A549 (cell line): Measurements from ENCODE around the gene LLGL2.

ENCODE experiments used
- CEBPB ChIP-seq, 2 experiments: fragments of >200 bp in 1 of 2; sonication (Bioruptor Twin) in 1 of 2; formaldehyde crosslinking in 1 of 2; IDR thresholded peaks; 2 replicates each; pipeline ENCODE4 v1.6.1; 2012 to 2016
- CHD4 ChIP-seq: fragments of 200-600 bp; sonication (generic); IDR thresholded peaks from 2 replicates; pipeline ENCODE4 v1.6.1; 2016; ENCODE audit warnings: antibody characterized with exemption, mild to moderate bottlenecking, borderline replicate concordance
- EP300 ChIP-seq, 2 experiments: fragments of >200 bp; sonication (Bioruptor Twin); formaldehyde crosslinking; IDR thresholded peaks; 2 replicates in 1 of 2; 3 replicates in 1 of 2; pipeline ENCODE4 v1.6.1; 2016 to 2017
- ESRRA ChIP-seq: fragments of 150-350 bp; IDR thresholded peaks from 2 replicates; pipeline ENCODE4 v1.6.1; 2014; ENCODE audit warnings: mild to moderate bottlenecking, low read length, borderline replicate concordance
- JUN ChIP-seq, 2 experiments: fragments of >200 bp; sonication (Bioruptor Twin); formaldehyde crosslinking; IDR thresholded peaks; 2 replicates in 1 of 2; 3 replicates in 1 of 2; pipeline ENCODE4 v1.6.1; 2016 to 2017
- MAFK ChIP-seq: fragments of 450-650 bp; IDR thresholded peaks from 2 replicates; pipeline ENCODE4 v1.6.1; 2014; ENCODE audit not compliant: partially characterized antibody
- POLR2A ChIP-seq: IDR thresholded peaks from 2 replicates; pipeline ENCODE4 v1.6.1; 2012; ENCODE audit warnings: mild to moderate bottlenecking, low read length
- RAD21 ChIP-seq, 2 experiments: fragments of >200 bp in 1 of 2; sonication (Bioruptor Twin) in 1 of 2; formaldehyde crosslinking in 1 of 2; IDR thresholded peaks in 1 of 2; conservative IDR thresholded peaks in 1 of 2; 2 replicates in 1 of 2; 3 replicates in 1 of 2; pipeline ENCODE4 v1.6.1; 2012 to 2018; ENCODE audit warnings: inconsistent platforms in 1 of 2
- RFX5 ChIP-seq: fragments of 450-650 bp; IDR thresholded peaks from 2 replicates; pipeline ENCODE4 v1.7.1; 2014; ENCODE audit warnings: antibody characterized with exemption, mild to moderate bottlenecking, moderate library complexity
- TP53 ChIP-seq: fragments of 250-450 bp; sonication (Bioruptor Pico); IDR thresholded peaks from 2 replicates; pipeline ENCODE4 v1.5.0; 2021; ENCODE audit warnings: mild to moderate bottlenecking, moderate library complexity
- TF ChIP-seq, protein P1 (sequence below): fragments of >200 bp; sonication (Bioruptor Twin); formaldehyde crosslinking; IDR thresholded peaks from 3 replicates; pipeline ENCODE4 v1.5.1; 2016
- TF ChIP-seq, protein P2 (sequence below): IDR thresholded peaks from 2 replicates; pipeline ENCODE4 v1.6.1; 2012
- TF ChIP-seq, protein P3 (sequence below): fragments of 200-600 bp; sonication (generic); IDR thresholded peaks from 2 replicates; pipeline ENCODE4 v1.6.1; 2016; ENCODE audit warnings: antibody characterized with exemption, mild to moderate bottlenecking, moderate library complexity

DNA sequence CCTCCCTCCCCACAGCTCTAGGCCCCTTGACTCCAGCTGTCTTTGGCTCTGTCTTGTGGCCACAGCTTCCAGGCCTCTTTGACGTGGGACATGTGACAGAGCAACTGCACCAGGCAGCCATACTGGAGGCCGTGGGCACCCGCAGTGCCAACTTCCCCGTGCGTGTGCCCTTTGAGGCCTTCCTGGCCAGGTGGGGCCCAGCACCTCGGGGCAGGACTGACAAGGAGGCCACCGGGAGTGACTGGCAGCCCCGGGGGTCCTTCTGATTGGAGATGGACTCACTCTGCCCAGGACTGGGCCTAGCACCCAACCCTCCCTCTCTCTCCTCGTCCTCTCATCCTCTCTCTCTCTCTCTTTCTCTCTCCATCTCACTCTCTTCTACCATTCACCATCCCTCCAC lies 77.6 kb downstream of the LLGL2 start:
- TF ChIP-seq RFX5 (no peak), CHD4 (no peak), JUN (IDR thresholded peaks at IDR 0.05) (no peak), CEBPB (IDR thresholded peaks at IDR 0.05) (no peak), EP300 (IDR thresholded peaks at IDR 0.05) (no peak), POLR2A (no peak), TP53 (CRISPR knock-in tag) (no peak), RAD21 (conservative IDR thresholded peaks at IDR 0.05 in 1 of 2, IDR thresholded peaks at IDR 0.05 in 1 of 2) (no peak), ESRRA (no peak), MAFK (no peak)
- TF ChIP-seq, protein P1, sequence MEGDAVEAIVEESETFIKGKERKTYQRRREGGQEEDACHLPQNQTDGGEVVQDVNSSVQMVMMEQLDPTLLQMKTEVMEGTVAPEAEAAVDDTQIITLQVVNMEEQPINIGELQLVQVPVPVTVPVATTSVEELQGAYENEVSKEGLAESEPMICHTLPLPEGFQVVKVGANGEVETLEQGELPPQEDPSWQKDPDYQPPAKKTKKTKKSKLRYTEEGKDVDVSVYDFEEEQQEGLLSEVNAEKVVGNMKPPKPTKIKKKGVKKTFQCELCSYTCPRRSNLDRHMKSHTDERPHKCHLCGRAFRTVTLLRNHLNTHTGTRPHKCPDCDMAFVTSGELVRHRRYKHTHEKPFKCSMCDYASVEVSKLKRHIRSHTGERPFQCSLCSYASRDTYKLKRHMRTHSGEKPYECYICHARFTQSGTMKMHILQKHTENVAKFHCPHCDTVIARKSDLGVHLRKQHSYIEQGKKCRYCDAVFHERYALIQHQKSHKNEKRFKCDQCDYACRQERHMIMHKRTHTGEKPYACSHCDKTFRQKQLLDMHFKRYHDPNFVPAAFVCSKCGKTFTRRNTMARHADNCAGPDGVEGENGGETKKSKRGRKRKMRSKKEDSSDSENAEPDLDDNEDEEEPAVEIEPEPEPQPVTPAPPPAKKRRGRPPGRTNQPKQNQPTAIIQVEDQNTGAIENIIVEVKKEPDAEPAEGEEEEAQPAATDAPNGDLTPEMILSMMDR: no peak
- TF ChIP-seq, protein P2, sequence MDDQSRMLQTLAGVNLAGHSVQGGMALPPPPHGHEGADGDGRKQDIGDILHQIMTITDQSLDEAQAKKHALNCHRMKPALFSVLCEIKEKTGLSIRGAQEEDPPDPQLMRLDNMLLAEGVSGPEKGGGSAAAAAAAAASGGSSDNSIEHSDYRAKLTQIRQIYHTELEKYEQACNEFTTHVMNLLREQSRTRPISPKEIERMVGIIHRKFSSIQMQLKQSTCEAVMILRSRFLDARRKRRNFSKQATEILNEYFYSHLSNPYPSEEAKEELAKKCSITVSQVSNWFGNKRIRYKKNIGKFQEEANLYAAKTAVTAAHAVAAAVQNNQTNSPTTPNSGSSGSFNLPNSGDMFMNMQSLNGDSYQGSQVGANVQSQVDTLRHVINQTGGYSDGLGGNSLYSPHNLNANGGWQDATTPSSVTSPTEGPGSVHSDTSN: no peak
- TF ChIP-seq, protein P3, sequence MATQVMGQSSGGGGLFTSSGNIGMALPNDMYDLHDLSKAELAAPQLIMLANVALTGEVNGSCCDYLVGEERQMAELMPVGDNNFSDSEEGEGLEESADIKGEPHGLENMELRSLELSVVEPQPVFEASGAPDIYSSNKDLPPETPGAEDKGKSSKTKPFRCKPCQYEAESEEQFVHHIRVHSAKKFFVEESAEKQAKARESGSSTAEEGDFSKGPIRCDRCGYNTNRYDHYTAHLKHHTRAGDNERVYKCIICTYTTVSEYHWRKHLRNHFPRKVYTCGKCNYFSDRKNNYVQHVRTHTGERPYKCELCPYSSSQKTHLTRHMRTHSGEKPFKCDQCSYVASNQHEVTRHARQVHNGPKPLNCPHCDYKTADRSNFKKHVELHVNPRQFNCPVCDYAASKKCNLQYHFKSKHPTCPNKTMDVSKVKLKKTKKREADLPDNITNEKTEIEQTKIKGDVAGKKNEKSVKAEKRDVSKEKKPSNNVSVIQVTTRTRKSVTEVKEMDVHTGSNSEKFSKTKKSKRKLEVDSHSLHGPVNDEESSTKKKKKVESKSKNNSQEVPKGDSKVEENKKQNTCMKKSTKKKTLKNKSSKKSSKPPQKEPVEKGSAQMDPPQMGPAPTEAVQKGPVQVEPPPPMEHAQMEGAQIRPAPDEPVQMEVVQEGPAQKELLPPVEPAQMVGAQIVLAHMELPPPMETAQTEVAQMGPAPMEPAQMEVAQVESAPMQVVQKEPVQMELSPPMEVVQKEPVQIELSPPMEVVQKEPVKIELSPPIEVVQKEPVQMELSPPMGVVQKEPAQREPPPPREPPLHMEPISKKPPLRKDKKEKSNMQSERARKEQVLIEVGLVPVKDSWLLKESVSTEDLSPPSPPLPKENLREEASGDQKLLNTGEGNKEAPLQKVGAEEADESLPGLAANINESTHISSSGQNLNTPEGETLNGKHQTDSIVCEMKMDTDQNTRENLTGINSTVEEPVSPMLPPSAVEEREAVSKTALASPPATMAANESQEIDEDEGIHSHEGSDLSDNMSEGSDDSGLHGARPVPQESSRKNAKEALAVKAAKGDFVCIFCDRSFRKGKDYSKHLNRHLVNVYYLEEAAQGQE: no peak
